Left ventricle myocardium inferior (tissue), 1 donor: ENCODE data around the gene ZBTB3. TPM values are rescaled to one million over a fixed set of nuclear protein-coding genes. Genes with fewer than 3 reads are reported as not detected.

Experiments
- DNase-seq: peaks from one replicate; pipeline ENCODE4 v3.0.0-alpha.2; 2020
- H3K27ac ChIP-seq: fragments of 200-600 bp; replicated peaks from 2 replicates; pipeline ENCODE4 v1.8.0; 2021
- H3K27me3 ChIP-seq: fragments of 200-600 bp; 2 replicates; pipeline ENCODE4 v1.8.0; 2021; ENCODE audit warnings: low read depth
- H3K36me3 ChIP-seq: fragments of 200-600 bp; 2 replicates; pipeline ENCODE4 v1.8.0; 2021
- H3K4me1 ChIP-seq: fragments of 200-600 bp; 2 replicates; pipeline ENCODE4 v1.8.0; 2021
- H3K4me3 ChIP-seq: fragments of 200-600 bp; 2 replicates; pipeline ENCODE4 v1.8.0; 2021; ENCODE audit warnings: mild to moderate bottlenecking, moderate library complexity
- H3K9me3 ChIP-seq: fragments of 200-600 bp; replicated peaks from 2 replicates; pipeline ENCODE4 v1.8.0; 2021
- intact Hi-C: fragments of 100-400 bp; cut with micrococcal nuclease; formaldehyde crosslinking; loops from one replicate; pipeline ENCODE4 v1.11.0; 2022
- total RNA-seq: library from RNA; stranded (reverse); fragmentation: NEBNext Ultra II Directional; extraction: Animal tissue kit (Norgen Biotek cat#: 25700); gene quantifications from one replicate; pipeline ENCODE4 v1.2.1, GENCODE V29; 2021
- TF ChIP-seq, protein P1 (sequence below): fragments of 200-600 bp; IDR thresholded peaks from 2 replicates; pipeline ENCODE4 v1.8.0; 2021; ENCODE audit warnings: antibody characterized with exemption, mild to moderate bottlenecking, borderline replicate concordance
- donor health status: DM: no; HTN: yes; CAD: no; lungs with severe emphysema.

Gene ZBTB3
- total RNA-seq, 1 donor from 2014 or later: 9.5 TPM

DNA sequence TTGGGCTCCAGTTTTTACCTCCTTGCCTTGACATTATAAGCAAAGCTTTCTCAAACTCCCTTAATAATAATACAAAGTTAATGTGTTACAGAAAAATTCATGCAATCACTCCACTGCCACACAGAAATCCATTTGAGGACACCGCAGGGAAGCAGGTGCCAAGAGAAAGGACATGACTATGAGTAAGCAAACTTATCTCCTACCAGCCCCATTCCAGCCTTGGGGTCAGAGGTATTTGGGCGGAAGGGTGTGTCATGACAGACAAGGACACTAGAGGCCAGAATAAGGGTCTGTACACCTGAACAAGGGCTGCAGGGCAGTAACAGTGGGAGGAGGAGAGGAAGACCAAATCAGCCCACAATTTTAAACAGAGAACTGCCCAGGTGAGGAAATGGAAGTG, 40.6 kb downstream of the ZBTB3 start:
- Histone ChIP-seq H3K27me3 (no peaks in the 10 kb centered on the region), H3K27ac (peak overlapping the region; percentile 67), H3K4me3 (no peak overlapping the region), H3K4me1 (peaks cover 80% of the 10 kb centered on the region), H3K36me3 (peaks cover 80% of the 10 kb centered on the region), H3K9me3 (no peaks in the 10 kb centered on the region)
- no peak for DNase-seq
- intact Hi-C loops: no loop called here
- TF ChIP-seq, protein P1, sequence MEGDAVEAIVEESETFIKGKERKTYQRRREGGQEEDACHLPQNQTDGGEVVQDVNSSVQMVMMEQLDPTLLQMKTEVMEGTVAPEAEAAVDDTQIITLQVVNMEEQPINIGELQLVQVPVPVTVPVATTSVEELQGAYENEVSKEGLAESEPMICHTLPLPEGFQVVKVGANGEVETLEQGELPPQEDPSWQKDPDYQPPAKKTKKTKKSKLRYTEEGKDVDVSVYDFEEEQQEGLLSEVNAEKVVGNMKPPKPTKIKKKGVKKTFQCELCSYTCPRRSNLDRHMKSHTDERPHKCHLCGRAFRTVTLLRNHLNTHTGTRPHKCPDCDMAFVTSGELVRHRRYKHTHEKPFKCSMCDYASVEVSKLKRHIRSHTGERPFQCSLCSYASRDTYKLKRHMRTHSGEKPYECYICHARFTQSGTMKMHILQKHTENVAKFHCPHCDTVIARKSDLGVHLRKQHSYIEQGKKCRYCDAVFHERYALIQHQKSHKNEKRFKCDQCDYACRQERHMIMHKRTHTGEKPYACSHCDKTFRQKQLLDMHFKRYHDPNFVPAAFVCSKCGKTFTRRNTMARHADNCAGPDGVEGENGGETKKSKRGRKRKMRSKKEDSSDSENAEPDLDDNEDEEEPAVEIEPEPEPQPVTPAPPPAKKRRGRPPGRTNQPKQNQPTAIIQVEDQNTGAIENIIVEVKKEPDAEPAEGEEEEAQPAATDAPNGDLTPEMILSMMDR: no peak

DNA sequence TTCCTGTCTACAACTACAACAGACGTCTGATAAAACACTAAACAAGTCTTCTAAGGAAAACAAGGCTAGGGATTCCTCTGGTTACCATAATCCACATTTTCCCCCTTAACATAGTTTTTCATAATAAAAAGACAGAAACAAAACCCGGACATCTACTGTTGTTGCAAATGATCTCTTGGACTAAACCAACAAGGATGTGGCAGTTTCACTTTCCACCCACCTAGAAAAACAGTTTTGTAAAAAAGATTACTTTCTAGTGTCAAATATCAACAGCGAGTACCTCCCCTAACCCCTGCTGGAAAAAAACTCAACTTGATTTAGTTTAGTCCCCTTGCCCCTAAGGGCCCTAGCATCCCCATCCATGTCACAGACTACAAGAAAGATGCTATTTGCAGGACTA, 41.1 kb downstream of the ZBTB3 start:
- Histone ChIP-seq H3K27me3 (no peaks in the 10 kb centered on the region), H3K4me3 (no peak overlapping the region), H3K27ac (peak overlapping the region; percentile 67), H3K9me3 (no peaks in the 10 kb centered on the region), H3K36me3 (peaks cover 75% of the 10 kb centered on the region), H3K4me1 (peaks cover 80% of the 10 kb centered on the region)
- TF ChIP-seq, protein P1: no peak
- no peak for DNase-seq
- intact Hi-C loops: no loop called here

DNA sequence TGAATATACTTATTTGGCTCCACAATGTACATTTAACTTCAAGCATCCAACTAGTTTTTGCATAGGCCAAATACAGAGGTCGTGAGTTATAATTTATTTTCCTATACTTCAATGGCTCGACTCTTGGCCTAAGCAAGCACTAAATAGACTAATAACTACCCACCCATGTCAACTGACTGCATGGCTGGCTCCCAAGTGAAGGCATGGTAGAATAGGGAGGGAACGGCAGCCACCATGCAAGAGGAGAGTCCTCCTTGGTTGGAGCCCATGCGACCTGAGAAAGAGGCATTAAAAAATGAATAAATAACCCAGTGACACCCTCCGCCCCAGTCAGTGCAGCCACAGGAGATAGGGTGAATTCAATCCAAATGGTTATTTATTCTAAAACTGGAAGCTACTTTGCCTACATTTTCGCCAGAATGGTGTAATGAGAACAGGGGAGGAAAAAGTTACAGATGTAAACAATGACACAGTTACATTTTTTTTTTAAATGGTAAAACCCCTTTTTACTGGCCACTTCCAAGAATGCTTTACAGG, 41.6 kb downstream of the ZBTB3 start:
- intact Hi-C loops: no loop called here
- TF ChIP-seq, protein P1: no peak
- peaks cover 70% of the 10 kb centered on the region for H3K36me3 ChIP-seq
- H3K27ac ChIP-seq: peak overlapping the region; percentile 67
- peaks cover 80% of the 10 kb centered on the region for H3K4me1 ChIP-seq
- DNase-seq: no peak
- no peak overlapping the region for H3K4me3 ChIP-seq
- H3K27me3 ChIP-seq: no peaks in the 10 kb centered on the region
- H3K9me3 ChIP-seq: no peaks in the 10 kb centered on the region

DNA sequence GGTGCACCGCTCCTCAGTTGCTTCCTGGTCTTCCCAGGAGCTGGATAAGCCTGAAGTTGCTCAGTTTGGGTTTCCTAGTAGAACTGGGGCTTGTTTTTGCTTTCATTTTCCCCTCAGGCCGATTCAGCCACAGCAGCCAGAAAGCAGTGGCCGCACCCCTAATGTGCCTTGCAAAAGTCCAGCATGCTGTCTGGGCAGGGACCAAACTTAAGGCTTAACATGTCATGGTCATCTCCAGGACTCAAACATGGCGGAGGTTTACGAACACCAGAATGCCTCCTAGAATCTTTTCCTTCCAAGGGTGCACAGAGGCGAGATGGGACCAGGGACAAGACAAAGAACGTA, 44.0 kb downstream of the ZBTB3 start:
- intact Hi-C loops: no loop called here
- TF ChIP-seq, protein P1: no peak
- Histone ChIP-seq H3K9me3 (no peaks in the 10 kb centered on the region), H3K27me3 (no peaks in the 10 kb centered on the region), H3K27ac (peak overlapping the region; percentile 94), H3K4me1 (peaks cover 83% of the 10 kb centered on the region), H3K36me3 (peaks cover 46% of the 10 kb centered on the region), H3K4me3 (peak overlapping the region; percentile 66)
- no peak for DNase-seq

DNA sequence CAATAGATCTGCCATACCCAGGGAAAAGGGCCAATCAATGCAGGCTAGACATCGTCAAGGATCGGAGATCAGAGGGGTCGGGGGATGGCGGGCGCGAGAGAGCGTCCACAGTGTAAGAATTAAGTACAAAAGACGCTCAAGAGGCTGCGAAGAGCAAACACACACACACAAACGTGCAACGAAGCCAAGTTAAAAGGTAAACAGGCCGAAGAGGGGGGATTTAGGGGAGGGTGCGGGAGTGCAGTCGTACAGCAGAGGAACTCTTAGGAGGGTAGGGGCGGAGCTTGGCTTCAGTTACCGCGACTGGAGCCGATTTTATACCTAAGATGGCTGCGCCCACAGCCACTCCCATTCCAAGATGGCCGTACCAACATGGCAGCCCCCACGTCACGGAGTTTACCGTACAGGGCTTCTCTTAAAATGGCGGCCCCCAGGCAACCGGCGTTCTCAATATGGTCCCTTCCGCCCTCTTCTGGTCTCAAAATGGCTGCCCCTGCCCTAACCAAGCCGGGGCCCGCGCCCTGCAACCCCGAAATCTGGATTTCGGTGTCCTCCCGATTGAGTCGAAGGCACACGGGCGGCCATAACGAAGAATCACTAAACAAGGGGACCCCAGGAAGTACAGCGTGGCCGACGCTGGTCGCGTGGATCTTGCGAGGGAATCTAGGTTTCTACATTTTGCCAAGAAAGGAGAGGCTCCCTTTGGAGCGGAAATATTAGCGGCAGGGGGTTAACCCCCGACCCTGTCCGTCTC, 44.5 kb downstream of the ZBTB3 start:
- H3K4me1 ChIP-seq: peaks cover 78% of the 10 kb centered on the region
- peak overlapping the region; percentile 66 for H3K4me3 ChIP-seq
- H3K27me3 ChIP-seq: no peaks in the 10 kb centered on the region
- H3K9me3 ChIP-seq: no peaks in the 10 kb centered on the region
- H3K36me3 ChIP-seq: peaks cover 41% of the 10 kb centered on the region
- peak; percentile 98 for DNase-seq
- H3K27ac ChIP-seq: peak overlapping the region; percentile 94
- TF ChIP-seq, protein P1: no peak
- intact Hi-C loops: no loop called here
